Panc1 (cell line): Measurements from ENCODE around the gene PDILT.

Source experiments
- POLR2AphosphoS5 ChIP-seq: IDR thresholded peaks from 2 replicates; pipeline ENCODE4 v1.6.1; 2012; ENCODE audit warnings: mild to moderate bottlenecking, low read depth, low read length, moderate library complexity
- TF ChIP-seq, protein P1 (sequence below): fragments of 450-650 bp; IDR thresholded peaks from 2 replicates; pipeline ENCODE4 v1.5.1; 2017; ENCODE audit warnings: mild to moderate bottlenecking

DNA sequence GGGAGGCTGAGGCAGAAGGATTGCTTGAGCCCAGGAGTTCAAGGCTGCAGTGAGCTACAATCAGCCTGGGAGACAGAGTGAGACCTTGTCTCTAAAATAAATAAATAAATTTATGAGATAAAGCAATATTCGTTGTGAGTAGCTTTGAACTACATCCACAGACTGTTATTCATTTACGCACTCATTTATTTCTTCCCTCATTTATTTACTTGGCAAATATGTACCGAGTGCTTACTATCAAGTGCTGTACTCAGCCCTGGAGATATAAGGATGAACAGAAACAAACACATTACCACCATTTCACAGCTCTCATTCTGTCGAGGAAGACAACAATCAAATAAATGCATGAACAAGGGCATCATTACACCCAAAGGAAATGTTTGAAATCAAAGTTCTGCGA, 27.4 kb downstream of the PDILT start:
- TF ChIP-seq, protein P1, sequence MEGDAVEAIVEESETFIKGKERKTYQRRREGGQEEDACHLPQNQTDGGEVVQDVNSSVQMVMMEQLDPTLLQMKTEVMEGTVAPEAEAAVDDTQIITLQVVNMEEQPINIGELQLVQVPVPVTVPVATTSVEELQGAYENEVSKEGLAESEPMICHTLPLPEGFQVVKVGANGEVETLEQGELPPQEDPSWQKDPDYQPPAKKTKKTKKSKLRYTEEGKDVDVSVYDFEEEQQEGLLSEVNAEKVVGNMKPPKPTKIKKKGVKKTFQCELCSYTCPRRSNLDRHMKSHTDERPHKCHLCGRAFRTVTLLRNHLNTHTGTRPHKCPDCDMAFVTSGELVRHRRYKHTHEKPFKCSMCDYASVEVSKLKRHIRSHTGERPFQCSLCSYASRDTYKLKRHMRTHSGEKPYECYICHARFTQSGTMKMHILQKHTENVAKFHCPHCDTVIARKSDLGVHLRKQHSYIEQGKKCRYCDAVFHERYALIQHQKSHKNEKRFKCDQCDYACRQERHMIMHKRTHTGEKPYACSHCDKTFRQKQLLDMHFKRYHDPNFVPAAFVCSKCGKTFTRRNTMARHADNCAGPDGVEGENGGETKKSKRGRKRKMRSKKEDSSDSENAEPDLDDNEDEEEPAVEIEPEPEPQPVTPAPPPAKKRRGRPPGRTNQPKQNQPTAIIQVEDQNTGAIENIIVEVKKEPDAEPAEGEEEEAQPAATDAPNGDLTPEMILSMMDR, result no peak
- no peak for TF ChIP-seq POLR2AphosphoS5
